ENCODE results near the gene TMEM108.
"Not testable (repeated sequence)": the region's sequence is repeated elsewhere in the genome, so short reads cannot be mapped to it uniquely, and the experiment has no call there.

The TMEM108 gene

GRCh38 chr3:133038089-133038730 is at the start of gene TMEM108:
Gene TMEM108 (plus strand): TSS chr3:133038391.
- no peak for DNase-seq

GRCh38 chr3:132995971-132996370 is 42.2 kb upstream of the TMEM108 start:
- no peak for DNase-seq

GRCh38 chr3:132997404-132998185 is 40.6 kb upstream of the TMEM108 start:
- no peak for DNase-seq

- DNase-seq, result not testable (repeated sequence)
These were observed 33.2 kb upstream of the TMEM108 start for GRCh38 chr3:133005032-133005431.

- no peak for DNase-seq
These were observed 30.6 kb upstream of the TMEM108 start for GRCh38 chr3:133007601-133008000.

GRCh38 chr3:133014325-133014724 is 23.9 kb upstream of the TMEM108 start:
- no peak for DNase-seq

- not testable (repeated sequence) for DNase-seq
These were observed 22.6 kb upstream of the TMEM108 start for GRCh38 chr3:133015573-133015972.

- DNase-seq, result no peak
These were observed 21.3 kb upstream of the TMEM108 start for GRCh38 chr3:133016838-133017309.

GRCh38 chr3:133018921-133019320 is 19.3 kb upstream of the TMEM108 start:
- DNase-seq, result no peak

- no peak for DNase-seq
These were observed 17.0 kb upstream of the TMEM108 start for GRCh38 chr3:133021206-133021605.

- DNase-seq, result no peak
These were observed 14.8 kb upstream of the TMEM108 start for GRCh38 chr3:133023362-133023761.

GRCh38 chr3:133025546-133025945 is 12.6 kb upstream of the TMEM108 start:
- no peak for DNase-seq

GRCh38 chr3:133032301-133032700 is 5.9 kb upstream of the TMEM108 start:
- DNase-seq, result no peak

GRCh38 chr3:133037436-133037835 is 755 bp upstream of the TMEM108 start:
- DNase-seq, result no peak

- no peak for DNase-seq
These were observed 662 bp downstream of the TMEM108 start for GRCh38 chr3:133038731-133039375.

GRCh38 chr3:133040696-133041523 is 2.7 kb downstream of the TMEM108 start:
- no peak for DNase-seq

GRCh38 chr3:133041524-133041829 is 3.3 kb downstream of the TMEM108 start:
- no peak for DNase-seq

GRCh38 chr3:133042778-133043177 is 4.6 kb downstream of the TMEM108 start:
- no peak for DNase-seq

GRCh38 chr3:133047980-133048379 is 9.8 kb downstream of the TMEM108 start:
- DNase-seq, result no peak

GRCh38 chr3:133049491-133049890 is 11.3 kb downstream of the TMEM108 start:
- no peak for DNase-seq

- no peak for DNase-seq
These were observed 12.7 kb downstream of the TMEM108 start for GRCh38 chr3:133050891-133051290.

- no peak for DNase-seq
These were observed 15.3 kb downstream of the TMEM108 start for GRCh38 chr3:133053532-133053931.

- no peak for DNase-seq
These were observed 16.4 kb downstream of the TMEM108 start for GRCh38 chr3:133054586-133054985.
